CD4-positive, alpha-beta T cell (primary cell): Measurements from ENCODE around the gene KDSR. TPM values are rescaled to one million over a fixed set of nuclear protein-coding genes. Genes with fewer than 3 reads are reported as not detected.
"Not testable (repeated sequence)": the region's sequence is repeated elsewhere in the genome, so short reads cannot be mapped to it uniquely, and the experiment has no call there.

Source experiments
- ATAC-seq: fragments of 200-7000 bp; cut with Tn5 transposase; one replicate; pipeline ENCODE4 v1.10.0; 2022; ENCODE audit warnings: mild to moderate bottlenecking; ENCODE audit not compliant: poor library complexity
- CTCF ChIA-PET: fragments of 350-600 bp; sonication (Branson Sonifier 250); formaldehyde crosslinking; loops from one replicate; lab custom pipeline; 2021; ENCODE audit warnings: antibody characterized with exemption, inconsistent platforms; lab: Charles Lee
- POLR2A ChIA-PET: fragments of 350-600 bp; sonication (Branson Sonifier 250); formaldehyde crosslinking; loops from one replicate; lab custom pipeline; 2021; ENCODE audit warnings: antibody characterized with exemption, inconsistent platforms; lab: Charles Lee
- DNase-seq, 14 experiments: peaks; one replicate each; pipeline ENCODE4 v3.0.0-alpha.2; 2013 to 2020; ENCODE audit warnings: mixed read lengths in 2 of 14
- H3K27ac ChIP-seq, 2 donors: one replicate each; pipeline versions ENCODE4 v1.5.1 to v1.7.0; 2013; ENCODE audit warnings: low read length in 2 of 2, low read depth in 1 of 2, mild to moderate bottlenecking in 1 of 2
- H3K27me3 ChIP-seq, 2 experiments: 1 replicate in 1 of 2; 2 replicates in 1 of 2; pipeline versions ENCODE4 v1.6.1 to v1.7.0; 2013; ENCODE audit warnings: low read length in 2 of 2, control low read depth in 1 of 2, mild to moderate bottlenecking in 1 of 2, moderate library complexity in 1 of 2; ENCODE audit not compliant: insufficient read depth in 2 of 2, control insufficient read depth in 1 of 2
- H3K36me3 ChIP-seq: one replicate; pipeline ENCODE4 v1.6.1; 2013; ENCODE audit warnings: low read length, control low read depth; ENCODE audit not compliant: insufficient read depth
- H3K4me1 ChIP-seq: one replicate; pipeline ENCODE4 v1.6.1; 2013; ENCODE audit warnings: low read length, control low read depth; ENCODE audit not compliant: insufficient read depth
- H3K4me3 ChIP-seq: one replicate; pipeline ENCODE4 v1.5.1; 2013; ENCODE audit warnings: mild to moderate bottlenecking, low read length, moderate library complexity
- H3K9me3 ChIP-seq, 2 experiments: 1 replicate in 1 of 2; 2 replicates in 1 of 2; pipeline versions ENCODE4 v1.6.1 to v1.7.0; 2013; ENCODE audit warnings: low read length in 2 of 2, mild to moderate bottlenecking in 2 of 2, control low read depth in 1 of 2, moderate library complexity in 1 of 2; ENCODE audit not compliant: control insufficient read depth in 1 of 2, insufficient read depth in 1 of 2
- H3K27ac Mint-ChIP-seq: one replicate; pipeline ENCODE4 v1.8.0; 2020; ENCODE audit warnings: mixed read lengths
- H3K27me3 Mint-ChIP-seq: one replicate; pipeline ENCODE4 v1.8.0; 2021; ENCODE audit warnings: mixed read lengths
- H3K36me3 Mint-ChIP-seq: one replicate; pipeline ENCODE4 v1.8.0; 2021; ENCODE audit warnings: low read depth, mixed read lengths
- H3K4me1 Mint-ChIP-seq: one replicate; pipeline ENCODE4 v1.8.0; 2021; ENCODE audit warnings: low read depth, mixed read lengths
- H3K4me3 Mint-ChIP-seq: one replicate; pipeline ENCODE4 v1.8.0; 2020; ENCODE audit warnings: mild to moderate bottlenecking, mixed read lengths
- H3K9me3 Mint-ChIP-seq: one replicate; pipeline ENCODE4 v1.8.0; 2020; ENCODE audit warnings: mixed read lengths
- CTCF ChIP-seq: fragments of 200-600 bp; IDR thresholded peaks from one replicate; pipeline ENCODE4 v1.8.0; 2022; ENCODE audit warnings: antibody characterized with exemption, mild to moderate bottlenecking
- intact Hi-C, 2 experiments: fragments of 100-400 bp; cut with DNase I in 1 of 2; cut with micrococcal nuclease in 1 of 2; formaldehyde crosslinking; loops; one replicate each; pipeline versions ENCODE4 v1.15.1 to v1.9.0; 2023 to 2025; cut with DNase I, micrococcal nuclease
- total RNA-seq, 174 experiments: library from RNA in 2 of 174; stranded (reverse) in 2 of 174; gene quantifications; one replicate each; pipeline ENCODE4 v1.2.3 and lab custom pipeline; 2021 to 2026

Gene KDSR
- total RNA-seq, 2 experiments from 2014 or later, result 21.1 to 23.5 TPM

- ATAC-seq, result no peak
- H3K27ac ChIP-seq, result no peak overlapping the region
- H3K4me3 Mint-ChIP-seq, result peak overlapping the region; percentile 94
Measured at GRCh38 chr18:63365876-63366212, 1.2 kb downstream of the KDSR start.

GRCh38 chr18:63363951-63364350 is 3.1 kb downstream of the KDSR start:
- POLR2A ChIA-PET, result interaction anchor here (0.6 to 2.8 kb wide), 6 partner anchors 13 to 841 kb away, joined by 3 to 25 read pairs (median 3); partner anchors contain the start of genes PHLPP1, VPS4B and ZCCHC2
- Mint-ChIP-seq H3K27ac (peak overlapping the region; percentile 37), H3K4me1 (peaks cover 44% of the 10 kb centered on the region), H3K9me3 (no peaks in the 10 kb centered on the region), H3K27me3 (no peaks in the 10 kb centered on the region), H3K36me3 (peaks cover 54% of the 10 kb centered on the region), H3K4me3 (peak overlapping the region; percentile 46)
- peaks cover 30% of the 10 kb centered on the region for H3K36me3 ChIP-seq
- no peak overlapping the region for H3K27ac ChIP-seq
- DNase-seq (peak in 10 of 14 experiments; percentile 9 to 81 (median 38)), ATAC-seq (peak; percentile 15)
- intact Hi-C loops, result no loop called here
- no peaks in the 10 kb centered on the region for H3K9me3 ChIP-seq
- H3K27me3 ChIP-seq, result no peaks in the 10 kb centered on the region
- no peak overlapping the region for H3K4me3 ChIP-seq
- CTCF ChIA-PET, result no interaction called here
- H3K4me1 ChIP-seq, result peaks cover 33% of the 10 kb centered on the region
- TF ChIP-seq CTCF, result no peak

More at GRCh38 chr18:63365876-63366212, 1.2 kb downstream of the KDSR start:
- peaks cover 40% of the 10 kb centered on the region for H3K36me3 Mint-ChIP-seq
- H3K27ac Mint-ChIP-seq, result peak overlapping the region; percentile 91
- H3K36me3 ChIP-seq, result peaks cover 16% of the 10 kb centered on the region
- DNase-seq, result peak in 4 of 14 experiments; percentile 1 to 27 (median 20)
- peaks cover 33% of the 10 kb centered on the region for H3K4me1 ChIP-seq
- CTCF ChIA-PET, result interaction anchor here (1.0 kb wide), 1 partner anchor 29 kb away, joined by 4 read pairs; no protein-coding TSS in a partner anchor
- POLR2A ChIA-PET, result interaction anchor here (0.6 to 3.7 kb wide), 11 partner anchors 9 to 843 kb away, joined by 3 to 46 read pairs (median 4); partner anchors contain the start of genes VPS4B and ZCCHC2
- H3K9me3 Mint-ChIP-seq, result no peaks in the 10 kb centered on the region
- TF ChIP-seq CTCF, result no peak
- H3K4me3 ChIP-seq, result peak overlapping the region; percentile 94
- H3K9me3 ChIP-seq, result no peaks in the 10 kb centered on the region
- intact Hi-C loops, result loop anchor here (2.0 to 5.0 kb wide), 6 partner anchors 41 to 1179 kb away; partner anchors contain the start of genes BCL2 (in 1 of the 2), PHLPP1 (in 1 of the 2), PIGN (in 1 of the 2) and RELCH (in 1 of the 2)
- peaks cover 56% of the 10 kb centered on the region for H3K4me1 Mint-ChIP-seq
- no peaks in the 10 kb centered on the region for H3K27me3 Mint-ChIP-seq
- H3K27me3 ChIP-seq, result no peaks in the 10 kb centered on the region

- CTCF ChIA-PET, ATAC-seq, H3K9me3 Mint-ChIP-seq, H3K27me3 ChIP-seq, H3K4me3 ChIP-seq, H3K4me3 Mint-ChIP-seq, intact Hi-C loops, H3K27ac ChIP-seq, H3K27me3 Mint-ChIP-seq, H3K9me3 ChIP-seq, DNase-seq: not testable (repeated sequence)
- peaks cover 50% of the 10 kb centered on the region for H3K36me3 Mint-ChIP-seq
- H3K27ac Mint-ChIP-seq, result peak overlapping the region; percentile 37
- H3K36me3 ChIP-seq, result peaks cover 30% of the 10 kb centered on the region
- peaks cover 33% of the 10 kb centered on the region for H3K4me1 ChIP-seq
- POLR2A ChIA-PET, result interaction anchor here (0.6 to 2.8 kb wide), 6 partner anchors 14 to 841 kb away, joined by 3 to 25 read pairs (median 3); partner anchors contain the start of genes PHLPP1, VPS4B and ZCCHC2
- H3K4me1 Mint-ChIP-seq, result peaks cover 39% of the 10 kb centered on the region
Measured at GRCh38 chr18:63363420-63363819, 3.6 kb downstream of the KDSR start.
